MM.1S (cell line): Measurements from ENCODE around the gene NTM.

Experiments
- DNase-seq: peaks from one replicate; pipeline ENCODE4 v3.0.0-alpha.2; 2015
- H2AFZ ChIP-seq: fragments of 300-600 bp; sonication (generic); 2 replicates; pipeline ENCODE4 v1.6.0; 2016; ENCODE audit warnings: antibody characterized with exemption, low read length
- H3F3A ChIP-seq: fragments of 300-600 bp; sonication (generic); 2 replicates; pipeline ENCODE4 v1.6.1; 2016; ENCODE audit warnings: mild to moderate bottlenecking, antibody characterized with exemption, low read length, moderate library complexity, mixed read lengths; ENCODE audit not compliant: insufficient read depth
- H3K27ac ChIP-seq: fragments of 300-600 bp; sonication (generic); 2 replicates; pipeline ENCODE4 v1.5.1; 2016; ENCODE audit warnings: mild to moderate bottlenecking, low read length
- H3K27me3 ChIP-seq: fragments of 300-600 bp; sonication (generic); replicated peaks from 2 replicates; pipeline ENCODE4 v1.6.0; 2016; ENCODE audit warnings: low read length; ENCODE audit not compliant: insufficient read depth
- H3K36me3 ChIP-seq: fragments of 300-600 bp; sonication (generic); replicated peaks from 2 replicates; pipeline ENCODE4 v1.6.1; 2016; ENCODE audit warnings: mild to moderate bottlenecking, low read length, mixed read lengths; ENCODE audit not compliant: insufficient read depth
- H3K4me1 ChIP-seq: fragments of 300-600 bp; sonication (generic); 2 replicates; pipeline ENCODE4 v1.6.1; 2016; ENCODE audit warnings: low read length, mixed read lengths
- H3K4me2 ChIP-seq: fragments of 300-600 bp; sonication (generic); 2 replicates; pipeline ENCODE4 v1.6.0; 2016; ENCODE audit warnings: low read depth, low read length
- H3K4me3 ChIP-seq: fragments of 300-600 bp; sonication (generic); 2 replicates; pipeline ENCODE4 v1.5.1; 2016; ENCODE audit warnings: low read length, mixed read lengths
- H3K79me2 ChIP-seq: fragments of 300-600 bp; sonication (generic); 2 replicates; pipeline ENCODE4 v1.6.1; 2016; ENCODE audit warnings: mixed run types, low read length, mixed read lengths
- H3K9ac ChIP-seq: fragments of 300-600 bp; sonication (generic); 2 replicates; pipeline ENCODE4 v1.6.1; 2016; ENCODE audit warnings: low read length, mixed read lengths
- H3K9me2 ChIP-seq: fragments of 300-600 bp; sonication (generic); replicated peaks from 2 replicates; pipeline ENCODE4 v1.6.1; 2016; ENCODE audit warnings: mild to moderate bottlenecking, low read length, mixed read lengths; ENCODE audit not compliant: insufficient read depth
- H3K9me3 ChIP-seq: fragments of 300-600 bp; sonication (generic); replicated peaks from 2 replicates; pipeline ENCODE4 v1.6.1; 2016; ENCODE audit warnings: mild to moderate bottlenecking, low read length, mixed read lengths; ENCODE audit not compliant: insufficient read depth
- H4K20me1 ChIP-seq: fragments of 300-600 bp; sonication (generic); 2 replicates; pipeline ENCODE4 v1.6.1; 2016; ENCODE audit warnings: mild to moderate bottlenecking, low read length, moderate library complexity, mixed read lengths; ENCODE audit not compliant: insufficient read depth
- EZH2 ChIP-seq: fragments of 300-600 bp; sonication (generic); optimal IDR thresholded peaks from 2 replicates; pipeline ENCODE3; 2017; ENCODE audit warnings: low read depth, mild to moderate bottlenecking, antibody characterized with exemption, low read length, mixed read lengths
- EZH2phosphoT487 ChIP-seq: fragments of 300-600 bp; sonication (generic); IDR thresholded peaks from 2 replicates; pipeline ENCODE4 v1.6.1; 2018; ENCODE audit warnings: antibody characterized with exemption, low read length
- TF ChIP-seq, protein P1 (sequence below): fragments of 300-600 bp; sonication (generic); IDR thresholded peaks from 2 replicates; pipeline ENCODE4 v1.5.1; 2016; ENCODE audit warnings: antibody characterized with exemption, low read length, mixed read lengths

NTM gene

GRCh38 chr11:131662993-131663392 lies 292.6 kb downstream of the NTM start:
- TF ChIP-seq, protein P1, sequence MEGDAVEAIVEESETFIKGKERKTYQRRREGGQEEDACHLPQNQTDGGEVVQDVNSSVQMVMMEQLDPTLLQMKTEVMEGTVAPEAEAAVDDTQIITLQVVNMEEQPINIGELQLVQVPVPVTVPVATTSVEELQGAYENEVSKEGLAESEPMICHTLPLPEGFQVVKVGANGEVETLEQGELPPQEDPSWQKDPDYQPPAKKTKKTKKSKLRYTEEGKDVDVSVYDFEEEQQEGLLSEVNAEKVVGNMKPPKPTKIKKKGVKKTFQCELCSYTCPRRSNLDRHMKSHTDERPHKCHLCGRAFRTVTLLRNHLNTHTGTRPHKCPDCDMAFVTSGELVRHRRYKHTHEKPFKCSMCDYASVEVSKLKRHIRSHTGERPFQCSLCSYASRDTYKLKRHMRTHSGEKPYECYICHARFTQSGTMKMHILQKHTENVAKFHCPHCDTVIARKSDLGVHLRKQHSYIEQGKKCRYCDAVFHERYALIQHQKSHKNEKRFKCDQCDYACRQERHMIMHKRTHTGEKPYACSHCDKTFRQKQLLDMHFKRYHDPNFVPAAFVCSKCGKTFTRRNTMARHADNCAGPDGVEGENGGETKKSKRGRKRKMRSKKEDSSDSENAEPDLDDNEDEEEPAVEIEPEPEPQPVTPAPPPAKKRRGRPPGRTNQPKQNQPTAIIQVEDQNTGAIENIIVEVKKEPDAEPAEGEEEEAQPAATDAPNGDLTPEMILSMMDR, result no peak
- Histone ChIP-seq H4K20me1 (no peaks in the 10 kb centered on the region), H3K9me3 (no peaks in the 10 kb centered on the region), H3K4me1 (no peaks in the 10 kb centered on the region), H2AFZ (no peak overlapping the region), H3K4me3 (no peak overlapping the region), H3K9me2 (no peaks in the 10 kb centered on the region), H3K79me2 (no peaks in the 10 kb centered on the region), H3F3A (no peaks in the 10 kb centered on the region), H3K36me3 (no peaks in the 10 kb centered on the region), H3K27ac (no peak overlapping the region), H3K4me2 (no peak overlapping the region), H3K9ac (no peak overlapping the region), H3K27me3 (no peaks in the 10 kb centered on the region)
- DNase-seq, result no peak

DNA sequence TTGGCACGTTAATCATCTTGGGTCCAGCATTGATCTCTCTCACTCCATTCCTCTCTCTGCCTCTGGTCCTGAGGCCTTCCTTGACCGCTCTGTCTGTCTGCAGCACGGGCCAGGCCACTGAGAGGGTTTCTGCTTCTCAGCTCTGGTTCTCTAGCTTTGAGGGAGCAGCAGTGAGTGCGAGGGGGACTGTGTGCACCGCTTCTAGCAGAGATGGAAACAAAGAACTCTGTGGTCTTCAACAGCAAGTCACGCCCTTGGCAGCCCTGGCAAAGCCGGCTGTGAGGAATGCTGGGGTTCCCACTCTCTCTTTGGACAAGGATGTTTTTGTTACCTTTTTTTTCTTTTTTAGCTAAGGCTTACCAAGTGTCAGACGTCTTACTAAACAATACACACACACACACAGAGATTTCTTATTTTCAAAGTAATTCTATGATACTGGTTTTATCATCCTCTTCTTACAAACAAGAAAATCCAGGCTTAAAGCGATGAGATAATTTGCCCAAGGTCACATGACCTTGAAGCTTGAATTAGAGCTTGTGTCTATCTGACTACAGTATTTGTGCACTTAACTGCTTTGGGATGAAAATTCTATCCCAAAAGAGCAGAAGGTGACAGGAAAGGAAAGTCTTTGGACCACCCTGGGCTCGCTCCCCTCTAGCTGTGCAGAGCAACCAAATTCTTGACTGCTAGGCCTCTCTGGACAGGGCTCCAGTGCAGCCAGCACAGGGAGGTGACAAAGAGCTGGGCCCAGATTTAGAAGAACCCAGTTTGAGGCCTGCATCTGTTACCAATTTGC lies 293.2 kb downstream of the NTM start:
- Histone ChIP-seq H3K4me3 (no peak overlapping the region), H3K9ac (no peak overlapping the region), H4K20me1 (no peaks in the 10 kb centered on the region), H3K4me1 (no peaks in the 10 kb centered on the region), H3K36me3 (no peaks in the 10 kb centered on the region), H3F3A (no peaks in the 10 kb centered on the region), H3K79me2 (no peaks in the 10 kb centered on the region), H3K27ac (no peak overlapping the region), H2AFZ (no peak overlapping the region), H3K27me3 (no peaks in the 10 kb centered on the region), H3K9me3 (no peaks in the 10 kb centered on the region), H3K4me2 (no peak overlapping the region), H3K9me2 (no peaks in the 10 kb centered on the region)
- DNase-seq, result no peak
- no peak for TF ChIP-seq EZH2phosphoT487
- TF ChIP-seq, protein P1, result no peak
- TF ChIP-seq EZH2, result no peak

- H3K4me3 ChIP-seq, result no peak overlapping the region
- no peak overlapping the region for H3K9ac ChIP-seq
- H3K4me2 ChIP-seq, result no peak overlapping the region
- H3K79me2 ChIP-seq, result no peaks in the 10 kb centered on the region
- no peaks in the 10 kb centered on the region for H3K9me2 ChIP-seq
- no peak overlapping the region for H2AFZ ChIP-seq
- H3F3A ChIP-seq, result no peaks in the 10 kb centered on the region
- no peak overlapping the region for H3K27ac ChIP-seq
- no peaks in the 10 kb centered on the region for H4K20me1 ChIP-seq
- H3K27me3 ChIP-seq, result no peaks in the 10 kb centered on the region
- no peaks in the 10 kb centered on the region for H3K4me1 ChIP-seq
- no peaks in the 10 kb centered on the region for H3K9me3 ChIP-seq
- DNase-seq, result no peak
- no peak for TF ChIP-seq EZH2
- no peak for TF ChIP-seq EZH2phosphoT487
- TF ChIP-seq, protein P1, result no peak
- no peaks in the 10 kb centered on the region for H3K36me3 ChIP-seq
Measured at GRCh38 chr11:131664293-131664692, 293.9 kb downstream of the NTM start.
